GM12801 (cell line): ENCODE measurements around the gene ABCC4.

Experiments
- CTCF ChIP-seq: IDR thresholded peaks from one replicate; pipeline ENCODE4 v1.5.1; 2011; ENCODE audit warnings: control low read depth; ENCODE audit not compliant: insufficient read length; ENCODE audit errors: extremely low read depth

Gene ABCC4

DNA sequence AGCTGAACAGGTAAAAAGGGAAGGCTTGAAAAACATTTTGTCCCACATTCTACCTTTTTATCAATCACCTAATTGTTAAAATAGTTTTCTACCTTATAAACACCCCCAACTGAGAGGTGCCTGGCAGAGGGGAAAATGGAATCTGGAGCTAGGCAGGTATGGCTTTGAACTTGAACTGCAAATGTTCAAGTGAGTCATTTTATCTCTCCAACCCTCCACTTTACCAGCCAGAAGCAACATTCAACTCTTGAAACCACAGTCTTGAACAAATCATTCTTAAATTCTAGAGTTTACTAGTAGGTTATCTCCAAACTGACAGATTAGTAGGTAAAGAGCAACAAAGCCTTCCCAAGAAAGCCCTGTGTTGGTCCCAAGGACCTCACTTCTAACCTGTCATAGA lies 116.9 kb downstream of the ABCC4 start:
- TF ChIP-seq CTCF = no peak

DNA sequence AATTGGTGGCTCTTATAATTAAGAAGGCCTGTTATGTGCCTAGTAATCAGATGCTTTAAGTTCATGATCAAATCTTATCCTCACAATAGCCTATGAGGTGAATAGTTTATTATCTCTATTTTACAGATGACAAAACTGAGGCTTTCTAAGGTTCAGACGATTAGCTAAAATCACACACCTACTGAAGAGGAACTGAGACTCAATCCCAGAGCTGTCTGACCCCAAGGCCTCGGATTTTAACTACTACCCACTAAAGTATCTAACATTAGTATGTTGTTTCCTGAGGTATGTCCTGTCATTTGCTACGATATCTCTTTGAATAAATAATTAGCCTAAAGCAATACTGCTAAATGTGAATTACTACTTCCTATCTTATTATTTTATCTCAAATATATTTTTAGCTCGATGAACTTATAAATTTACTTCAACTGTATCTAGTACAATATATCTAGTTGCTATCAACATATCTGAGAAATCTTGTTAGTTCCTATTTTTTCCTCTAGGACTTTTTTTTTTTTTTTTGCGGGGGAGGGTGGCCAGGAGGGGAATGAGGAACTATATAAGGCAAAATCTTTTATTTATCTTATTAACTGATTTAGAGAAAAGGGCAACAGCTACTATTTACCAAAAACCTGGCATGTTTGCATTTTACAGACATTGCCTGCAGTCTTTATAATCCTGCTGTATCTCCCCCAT lies 118.5 kb downstream of the ABCC4 start:
- no peak for TF ChIP-seq CTCF

DNA sequence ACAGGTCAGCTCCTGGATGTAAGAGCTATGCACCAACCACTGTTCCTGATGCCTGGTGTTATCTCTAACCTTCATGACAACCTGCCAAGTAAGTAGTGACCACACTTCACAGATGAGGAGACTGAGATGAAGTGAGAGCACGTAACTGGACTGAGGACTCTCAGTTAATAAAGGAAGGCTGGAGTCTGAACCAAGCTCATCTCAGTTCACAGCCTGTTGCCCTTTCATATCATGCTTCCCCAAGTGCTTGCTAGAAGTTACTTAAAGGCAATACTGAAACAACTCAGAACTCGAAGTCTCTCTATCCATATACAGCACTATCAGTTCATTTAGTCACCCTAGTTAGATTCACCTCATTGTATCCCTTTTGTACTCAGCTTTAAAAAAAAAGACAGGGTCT lies 119.7 kb downstream of the ABCC4 start:
- TF ChIP-seq CTCF = no peak

DNA sequence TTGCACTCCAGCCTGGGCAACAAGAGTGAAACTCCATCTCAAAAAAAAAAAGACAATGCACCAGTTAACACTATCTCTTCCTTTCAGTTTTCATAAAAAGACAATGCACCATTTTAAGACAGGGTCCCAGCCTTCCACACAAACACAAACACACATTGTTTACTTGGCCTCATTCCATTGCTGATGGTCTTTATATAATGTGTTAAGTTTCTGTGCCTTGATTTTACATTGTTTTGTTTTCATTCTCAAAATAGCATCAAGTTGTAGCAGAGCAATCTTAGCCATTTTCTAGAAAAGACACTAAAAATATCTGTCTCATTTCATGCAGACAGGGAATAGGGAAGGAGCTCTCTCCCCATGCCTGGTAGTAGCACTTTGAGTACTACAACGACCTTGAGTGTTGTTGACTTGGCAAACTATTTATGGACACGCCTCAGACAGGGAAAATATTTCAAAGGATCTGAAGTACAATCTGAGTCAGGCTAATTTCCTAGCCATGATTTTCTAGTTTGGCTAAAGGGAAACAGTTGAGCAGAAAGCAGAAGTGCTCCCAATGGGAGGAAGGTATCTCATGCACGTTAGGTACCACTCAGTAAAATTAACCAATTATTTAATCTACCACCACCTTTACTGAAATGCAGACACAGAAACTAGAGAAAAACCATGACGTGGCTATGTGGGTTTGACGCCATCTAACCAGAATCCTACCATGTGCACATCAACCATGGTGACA lies 120.6 kb downstream of the ABCC4 start:
- no peak for TF ChIP-seq CTCF

DNA sequence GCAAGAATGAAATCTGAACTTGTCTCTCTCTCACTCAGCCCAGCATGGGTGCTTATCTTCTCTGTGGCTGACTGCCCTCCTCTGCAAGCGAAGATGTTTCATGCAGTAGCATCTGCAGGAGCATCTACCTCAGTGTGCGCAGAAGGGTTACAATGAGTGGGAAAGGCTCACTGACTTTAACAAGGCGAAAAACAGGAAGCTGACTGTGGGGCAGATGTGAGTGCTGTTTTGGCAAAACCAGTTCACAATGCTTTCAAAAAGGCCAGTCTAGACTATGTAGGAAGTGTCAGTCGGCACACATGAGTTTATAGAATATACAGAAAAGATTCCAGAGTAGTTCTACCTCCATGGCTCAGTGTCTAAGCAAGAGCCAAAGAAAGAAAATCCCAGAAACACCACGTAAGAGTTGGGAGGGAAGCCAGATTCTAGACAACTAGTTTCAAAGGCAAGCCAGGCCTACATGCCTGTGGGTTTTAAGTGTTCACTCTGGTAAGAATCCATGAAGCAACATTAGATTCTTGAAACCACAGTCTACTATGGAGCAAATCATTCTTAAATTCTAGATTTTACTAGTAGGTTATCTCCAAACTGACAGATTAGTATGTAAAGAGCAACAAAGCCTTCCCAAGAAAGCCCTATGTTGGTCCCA lies 124.5 kb downstream of the ABCC4 start:
- no peak for TF ChIP-seq CTCF

DNA sequence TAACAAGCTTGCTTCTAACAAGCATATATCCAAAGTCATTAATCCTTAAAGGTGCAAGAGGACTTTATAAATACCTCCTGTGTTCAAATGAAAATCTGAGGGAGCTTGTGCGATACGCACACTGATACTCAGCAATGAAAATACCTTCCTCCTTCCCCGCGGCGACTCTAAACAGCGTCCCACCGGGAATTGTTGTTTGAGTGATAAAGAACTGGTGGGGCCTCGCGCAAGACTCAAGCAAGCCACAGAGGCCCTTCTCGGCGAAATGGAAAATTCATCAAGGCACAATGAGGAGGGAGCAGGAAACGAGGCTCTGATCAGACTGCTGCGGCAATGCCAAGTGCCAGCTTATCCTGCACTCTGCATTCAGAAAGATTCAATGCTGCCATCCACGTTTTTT lies 126.7 kb downstream of the ABCC4 start:
- no peak for TF ChIP-seq CTCF

GRCh38 chr13:95168191-95168590 lies 133.1 kb downstream of the ABCC4 start:
- TF ChIP-seq CTCF = no peak
